ENCODE measurements around the gene BRCC3. TPM values are rescaled to one million over a fixed set of nuclear protein-coding genes. Genes with fewer than 3 reads are reported as not detected.

BRCC3 gene
- 9.3 and 10.0 TPM in 2 replicates for total RNA-seq

DNA sequence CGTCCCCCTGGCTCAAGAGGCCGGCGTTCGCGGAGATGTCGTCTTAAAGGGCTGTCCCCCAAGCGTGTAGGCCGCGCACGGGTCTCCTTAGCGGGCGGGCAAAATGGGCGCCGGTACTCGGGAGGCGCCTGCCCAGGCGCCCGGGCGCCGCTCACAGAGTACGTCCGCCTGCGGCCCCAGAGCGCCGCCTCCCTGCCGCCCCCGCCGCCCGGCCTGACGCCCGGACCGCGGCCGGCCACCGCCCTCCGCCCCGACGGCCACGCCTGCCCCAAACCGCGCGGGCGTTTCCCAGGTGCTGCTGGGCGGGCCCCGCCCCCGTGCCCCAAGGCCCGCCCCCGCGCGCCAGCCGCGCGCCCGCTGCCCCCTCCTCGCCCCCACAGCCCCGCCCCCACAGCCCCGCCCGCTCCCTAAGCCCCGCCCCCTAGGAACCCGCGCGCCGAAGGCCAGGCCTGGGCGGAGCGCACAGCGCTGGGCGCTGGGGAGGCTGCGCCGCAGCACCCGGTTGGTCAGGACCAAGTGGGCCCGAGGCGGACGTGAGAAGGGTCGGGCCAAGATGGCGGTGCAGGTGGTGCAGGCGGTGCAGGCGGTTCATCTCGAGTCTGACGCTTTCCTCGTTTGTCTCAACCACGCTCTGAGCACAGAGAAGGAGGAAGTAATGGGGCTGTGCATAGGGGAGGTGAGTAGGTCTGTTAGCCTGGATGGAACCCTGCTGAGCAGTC is at the start of gene BRCC3, which contains the start of the genes CMC4 and MTCP1:
TSS of gene BRCC3 (plus strand) at position 534 of the 719 bp plus-strand sequence. CDS start at position 554, 20 bp downstream.
TSS of gene CMC4 (minus strand) at position 162 of the 719 bp plus-strand sequence. CDS start 7,113 bp downstream, outside the sequence.
TSS of gene MTCP1 (minus strand) at position 162 of the 719 bp plus-strand sequence. CDS start 5,126 bp downstream, outside the sequence.
- H3K27me3 ChIP-seq (ENCODE audit: control insufficient read depth, insufficient read depth, low read length): no peaks in the 10 kb centered on the region
- no peaks in the 10 kb centered on the region for H3K36me3 ChIP-seq (ENCODE audit: control insufficient read depth, insufficient read depth, low read length)
- DNase-seq (ENCODE audit: low read depth): peak; percentile 60
- H3K4me3 ChIP-seq (ENCODE audit: low read depth, low read length): peak within 1 kb of the TSS; percentile 60
- TF ChIP-seq, protein P1, sequence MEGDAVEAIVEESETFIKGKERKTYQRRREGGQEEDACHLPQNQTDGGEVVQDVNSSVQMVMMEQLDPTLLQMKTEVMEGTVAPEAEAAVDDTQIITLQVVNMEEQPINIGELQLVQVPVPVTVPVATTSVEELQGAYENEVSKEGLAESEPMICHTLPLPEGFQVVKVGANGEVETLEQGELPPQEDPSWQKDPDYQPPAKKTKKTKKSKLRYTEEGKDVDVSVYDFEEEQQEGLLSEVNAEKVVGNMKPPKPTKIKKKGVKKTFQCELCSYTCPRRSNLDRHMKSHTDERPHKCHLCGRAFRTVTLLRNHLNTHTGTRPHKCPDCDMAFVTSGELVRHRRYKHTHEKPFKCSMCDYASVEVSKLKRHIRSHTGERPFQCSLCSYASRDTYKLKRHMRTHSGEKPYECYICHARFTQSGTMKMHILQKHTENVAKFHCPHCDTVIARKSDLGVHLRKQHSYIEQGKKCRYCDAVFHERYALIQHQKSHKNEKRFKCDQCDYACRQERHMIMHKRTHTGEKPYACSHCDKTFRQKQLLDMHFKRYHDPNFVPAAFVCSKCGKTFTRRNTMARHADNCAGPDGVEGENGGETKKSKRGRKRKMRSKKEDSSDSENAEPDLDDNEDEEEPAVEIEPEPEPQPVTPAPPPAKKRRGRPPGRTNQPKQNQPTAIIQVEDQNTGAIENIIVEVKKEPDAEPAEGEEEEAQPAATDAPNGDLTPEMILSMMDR (IDR thresholded peaks at IDR 0.05; ENCODE audit: insufficient read depth, low read length, severe bottlenecking): no peak
- FAIRE-seq: no peak

DNA sequence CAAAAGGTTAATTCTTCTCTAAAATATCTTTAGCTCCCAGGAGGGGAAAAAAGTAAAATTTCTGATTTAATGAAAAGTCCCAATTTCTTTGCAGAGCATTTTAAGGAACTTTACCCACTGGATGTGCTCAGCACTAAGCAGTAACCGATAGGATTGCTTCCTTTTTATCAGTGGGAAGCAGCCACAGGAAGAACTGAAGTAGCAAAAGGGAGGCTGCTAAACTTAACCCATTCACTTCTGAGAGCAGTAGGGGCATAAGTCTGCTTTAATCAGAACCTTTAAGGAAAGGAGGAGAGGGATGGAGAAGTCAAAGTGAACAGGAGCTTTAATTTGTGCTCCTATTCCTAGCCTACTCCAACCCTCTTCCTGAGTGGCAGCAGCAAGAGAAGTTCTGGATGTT is 48.7 kb upstream of the BRCC3 start, which contains the start of gene F8:
TSS of gene F8 (minus strand) at position 139 of the 400 bp plus-strand sequence. CDS start 171 bp downstream, outside the sequence.
- Histone ChIP-seq H3K27me3 (ENCODE audit: control insufficient read depth, insufficient read depth, low read length) (no peaks in the 10 kb centered on the region), H3K4me3 (ENCODE audit: low read depth, low read length) (no peak within 1 kb of the TSS), H3K36me3 (ENCODE audit: control insufficient read depth, insufficient read depth, low read length) (no peaks in the 10 kb centered on the region)
- DNase-seq (ENCODE audit: low read depth): no peak
- TF ChIP-seq, protein P1 (IDR thresholded peaks at IDR 0.05; ENCODE audit: insufficient read depth, low read length, severe bottlenecking): no peak
- no peak for FAIRE-seq

DNA sequence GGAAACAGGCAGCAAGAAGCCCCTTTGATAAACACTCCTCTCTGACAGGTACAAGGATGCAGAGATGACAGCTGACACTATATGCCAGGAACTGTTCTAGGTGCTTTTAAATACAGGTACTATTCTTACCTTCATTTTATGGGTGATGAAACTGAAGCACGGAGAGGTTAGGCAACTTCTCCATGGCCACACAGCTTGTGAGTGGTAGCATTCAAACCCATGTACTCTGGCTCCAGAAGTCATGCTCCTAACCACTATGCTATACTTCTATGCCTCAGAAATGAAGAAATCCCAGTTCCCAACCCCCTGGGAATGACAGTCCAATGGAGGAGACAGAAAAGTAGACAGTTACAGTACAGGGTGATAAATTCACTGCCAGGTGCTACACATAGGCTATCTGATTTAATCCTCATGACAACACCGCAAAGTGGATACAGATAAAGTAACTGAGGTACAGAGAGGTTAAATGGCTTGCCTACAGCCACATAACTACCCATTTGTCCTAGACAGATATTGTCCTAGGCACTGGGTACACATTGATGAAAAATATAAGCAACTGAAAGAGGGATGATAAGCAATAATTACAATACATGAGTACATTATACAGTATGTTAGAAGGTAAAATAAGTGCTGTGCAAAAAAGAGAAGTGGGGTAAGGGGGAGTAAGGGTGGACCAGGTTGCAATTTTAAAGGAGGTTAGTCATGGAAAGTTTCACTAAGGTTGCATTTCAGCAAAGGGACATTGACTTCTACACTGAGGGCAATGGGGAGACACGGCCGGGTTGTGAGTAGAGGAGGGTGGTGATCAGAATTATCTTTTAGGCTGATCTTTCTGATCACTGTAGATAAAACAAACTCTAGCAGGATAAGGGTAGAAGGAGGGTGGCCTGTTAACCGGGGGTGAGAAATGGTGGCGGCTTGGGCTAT is 47.1 kb upstream of the BRCC3 start:
- Histone ChIP-seq H3K36me3 (ENCODE audit: control insufficient read depth, insufficient read depth, low read length) (no peaks in the 10 kb centered on the region), H3K4me3 (ENCODE audit: low read depth, low read length) (no peak overlapping the region), H3K27me3 (ENCODE audit: control insufficient read depth, insufficient read depth, low read length) (no peaks in the 10 kb centered on the region)
- TF ChIP-seq, protein P1 (IDR thresholded peaks at IDR 0.05; ENCODE audit: insufficient read depth, low read length, severe bottlenecking): no peak
- DNase-seq (ENCODE audit: low read depth) (no peak), FAIRE-seq (no peak)

DNA sequence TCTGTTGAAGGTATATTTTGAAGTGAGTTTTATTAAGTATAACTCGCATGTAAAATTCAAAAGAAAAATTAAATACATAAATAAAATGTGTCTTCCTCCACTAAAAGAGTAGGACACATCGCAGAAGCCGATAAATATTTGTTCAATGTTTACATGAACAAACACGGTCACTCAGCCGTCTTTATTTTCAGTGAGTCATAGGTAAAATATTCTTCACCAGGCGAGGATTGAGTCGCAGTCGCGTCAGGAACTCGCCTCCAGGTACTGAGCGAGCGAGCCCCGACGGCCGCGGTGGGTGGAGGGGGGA is 44.9 kb upstream of the BRCC3 start:
- no peaks in the 10 kb centered on the region for H3K27me3 ChIP-seq (ENCODE audit: control insufficient read depth, insufficient read depth, low read length)
- H3K36me3 ChIP-seq (ENCODE audit: control insufficient read depth, insufficient read depth, low read length): no peaks in the 10 kb centered on the region
- DNase-seq (ENCODE audit: low read depth) (no peak), FAIRE-seq (no peak)
- H3K4me3 ChIP-seq (ENCODE audit: low read depth, low read length): peak overlapping the region; percentile 47
- TF ChIP-seq, protein P1 (IDR thresholded peaks at IDR 0.05; ENCODE audit: insufficient read depth, low read length, severe bottlenecking): no peak

DNA sequence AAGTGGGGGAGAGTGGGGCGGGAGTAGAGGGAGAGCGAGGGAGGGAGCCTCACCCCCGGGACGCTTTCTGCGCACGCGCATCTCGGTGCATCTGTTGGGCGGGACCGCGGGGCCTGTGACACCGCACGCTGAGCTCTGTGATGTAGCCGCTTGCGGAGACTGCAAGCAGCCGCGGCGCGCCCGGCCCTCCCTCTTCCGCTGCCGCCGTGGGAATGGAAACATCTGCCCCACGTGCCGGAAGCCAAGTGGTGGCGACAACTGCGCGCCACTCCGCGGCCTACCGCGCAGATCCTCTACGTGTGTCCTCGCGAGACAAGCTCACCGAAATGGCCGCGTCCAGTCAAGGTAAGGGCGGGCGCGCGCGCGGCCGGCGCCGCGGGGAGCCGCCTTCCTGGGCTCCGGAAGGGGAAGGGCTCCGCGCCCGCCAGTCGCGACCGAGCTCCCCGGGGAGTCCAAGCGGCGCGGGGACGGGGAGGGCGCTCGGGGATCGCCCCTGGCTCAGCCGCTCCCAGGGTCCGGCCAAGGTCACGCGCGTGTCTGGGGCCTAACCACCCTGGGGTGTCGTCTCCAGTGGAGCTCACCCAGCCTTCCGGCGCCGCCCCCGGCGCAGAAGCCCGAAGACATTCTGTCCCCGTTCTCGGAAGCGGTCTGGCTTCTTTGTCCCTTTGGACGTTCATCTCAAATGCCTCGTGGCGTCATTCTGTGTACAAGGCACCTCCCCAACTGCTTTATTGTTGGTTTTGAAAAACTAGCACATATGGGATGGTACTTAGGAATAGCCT is 44.4 kb upstream of the BRCC3 start, which contains the start of gene FUNDC2:
TSS of gene FUNDC2 (plus strand) at position 118 of the 782 bp plus-strand sequence. CDS start at position 213, 95 bp downstream.
- Histone ChIP-seq H3K4me3 (ENCODE audit: low read depth, low read length) (peak within 1 kb of the TSS; percentile 47), H3K36me3 (ENCODE audit: control insufficient read depth, insufficient read depth, low read length) (no peaks in the 10 kb centered on the region), H3K27me3 (ENCODE audit: control insufficient read depth, insufficient read depth, low read length) (no peaks in the 10 kb centered on the region)
- no peak for FAIRE-seq
- TF ChIP-seq, protein P1 (IDR thresholded peaks at IDR 0.05; ENCODE audit: insufficient read depth, low read length, severe bottlenecking): no peak
- peak; percentile 79 for DNase-seq (ENCODE audit: low read depth)
